H9 (cell line): ENCODE data around the gene CCDC141. TPM values are rescaled to one million over a fixed set of nuclear protein-coding genes. Genes with fewer than 3 reads are reported as not detected.

Experiments
- DNase-seq: peaks from one replicate; pipeline ENCODE4 v3.0.0-alpha.2; 2017
- H2AFZ ChIP-seq: one replicate; pipeline ENCODE4 v1.6.1; 2013; ENCODE audit warnings: mild to moderate bottlenecking, low read length, control low read depth, moderate library complexity
- H2AK5ac ChIP-seq: 2 replicates; pipeline ENCODE4 v1.6.1; 2013; ENCODE audit warnings: low read length, control low read depth, mixed read lengths; ENCODE audit not compliant: insufficient read length
- H2BK120ac ChIP-seq: one replicate; pipeline ENCODE4 v1.6.1; 2013; ENCODE audit warnings: low read depth, mild to moderate bottlenecking, low read length, control low read depth, inconsistent platforms; ENCODE audit not compliant: poor library complexity, severe bottlenecking
- H2BK12ac ChIP-seq: 2 replicates; pipeline ENCODE4 v1.6.1; 2013; ENCODE audit warnings: low read length, control low read depth, mixed read lengths, low read depth; ENCODE audit not compliant: insufficient read length
- H2BK15ac ChIP-seq: 2 replicates; pipeline ENCODE4 v1.6.1; 2013; ENCODE audit warnings: low read depth, low read length, control low read depth
- H2BK20ac ChIP-seq: one replicate; pipeline ENCODE4 v1.6.1; 2013; ENCODE audit warnings: low read depth, mild to moderate bottlenecking, low read length, control low read depth, inconsistent platforms; ENCODE audit not compliant: poor library complexity, severe bottlenecking
- H2BK5ac ChIP-seq: 2 replicates; pipeline ENCODE4 v1.6.1; 2013; ENCODE audit warnings: low read length, control low read depth, mixed read lengths; ENCODE audit not compliant: insufficient read length
- H3K14ac ChIP-seq: 2 replicates; pipeline ENCODE4 v1.6.1; 2013; ENCODE audit warnings: low read length, control low read depth; ENCODE audit not compliant: insufficient read depth
- H3K18ac ChIP-seq: 2 replicates; pipeline ENCODE4 v1.6.1; 2013; ENCODE audit warnings: low read depth, mild to moderate bottlenecking, mixed read lengths, low read length, control low read depth; ENCODE audit not compliant: insufficient read length
- H3K23ac ChIP-seq: 2 replicates; pipeline ENCODE4 v1.6.1; 2013; ENCODE audit warnings: low read length, control low read depth, mixed read lengths, low read depth; ENCODE audit not compliant: insufficient read length
- H3K23me2 ChIP-seq: 2 replicates; pipeline ENCODE4 v1.6.1; 2013; ENCODE audit warnings: low read depth, mild to moderate bottlenecking, mixed read lengths, low read length, control low read depth; ENCODE audit not compliant: insufficient read length, poor library complexity, severe bottlenecking
- H3K27ac ChIP-seq: 2 replicates; pipeline ENCODE4 v1.5.1; 2013; ENCODE audit warnings: low read length, control low read depth, mixed read lengths, low read depth; ENCODE audit not compliant: insufficient read length
- H3K27me3 ChIP-seq: 2 replicates; pipeline ENCODE4 v1.6.1; 2013; ENCODE audit warnings: low read length, control low read depth, inconsistent platforms; ENCODE audit not compliant: insufficient read depth
- H3K4ac ChIP-seq: 2 replicates; pipeline ENCODE4 v1.6.1; 2013; ENCODE audit warnings: low read depth, mild to moderate bottlenecking, control low read depth, inconsistent platforms, low read length, moderate library complexity
- H3K4me1 ChIP-seq: 2 replicates; pipeline ENCODE4 v1.6.1; 2013; ENCODE audit warnings: low read length, control low read depth, inconsistent platforms; ENCODE audit not compliant: insufficient read depth
- H3K4me2 ChIP-seq: 2 replicates; pipeline ENCODE4 v1.6.1; 2013; ENCODE audit warnings: low read length, control low read depth, mixed read lengths; ENCODE audit not compliant: insufficient read length, insufficient read depth
- H3K56ac ChIP-seq: 2 replicates; pipeline ENCODE4 v1.6.1; 2013; ENCODE audit warnings: low read depth, mild to moderate bottlenecking, mixed read lengths, low read length, control low read depth; ENCODE audit not compliant: insufficient read length
- H3K79me1 ChIP-seq: 2 replicates; pipeline ENCODE4 v1.6.1; 2013; ENCODE audit warnings: low read depth, mild to moderate bottlenecking, moderate library complexity, low read length, control low read depth, inconsistent platforms; ENCODE audit not compliant: insufficient read depth, poor library complexity, severe bottlenecking
- H3K79me2 ChIP-seq: 2 replicates; pipeline ENCODE4 v1.6.1; 2013; ENCODE audit warnings: low read length, control low read depth, inconsistent platforms; ENCODE audit not compliant: insufficient read depth
- H3K9ac ChIP-seq: 2 replicates; pipeline ENCODE4 v1.6.1; 2013; ENCODE audit warnings: low read length, control low read depth, mixed read lengths; ENCODE audit not compliant: insufficient read length; ENCODE audit errors: extremely low read depth
- H3K9me3 ChIP-seq: one replicate; pipeline ENCODE4 v1.6.1; 2013; ENCODE audit warnings: low read depth, low read length, inconsistent platforms; ENCODE audit not compliant: control insufficient read depth
- H3T11ph ChIP-seq: one replicate; pipeline ENCODE4 v1.6.1; 2013; ENCODE audit warnings: mild to moderate bottlenecking, low read length, control low read depth, inconsistent platforms
- H4K20me1 ChIP-seq: one replicate; pipeline ENCODE4 v1.6.1; 2013; ENCODE audit not compliant: control insufficient read depth, insufficient read length, insufficient read depth
- H4K5ac ChIP-seq: 2 replicates; pipeline ENCODE4 v1.6.1; 2013; ENCODE audit warnings: low read depth, mild to moderate bottlenecking, mixed read lengths, low read length, control low read depth; ENCODE audit not compliant: insufficient read length
- H4K8ac ChIP-seq: replicated peaks from 2 replicates; pipeline ENCODE4 v1.6.1; 2013; ENCODE audit warnings: low read length, control low read depth, mixed read lengths, low read depth; ENCODE audit not compliant: insufficient read length
- H4K91ac ChIP-seq: 2 replicates; pipeline ENCODE4 v1.6.1; 2013; ENCODE audit warnings: low read depth, mild to moderate bottlenecking, moderate library complexity, mixed read lengths, low read length, control low read depth; ENCODE audit not compliant: insufficient read length
- H3K27ac Mint-ChIP-seq, 3 experiments: 2 replicates in 2 of 3; 3 replicates in 1 of 3; pipeline ENCODE4 v1.8.0; 2020 to 2021; ENCODE audit warnings: mixed read lengths in 3 of 3, mild to moderate bottlenecking in 1 of 3, moderate library complexity in 1 of 3
- H3K27me3 Mint-ChIP-seq: 2 replicates; pipeline ENCODE4 v1.8.0; 2021; ENCODE audit warnings: low read depth, mild to moderate bottlenecking, moderate library complexity, mixed read lengths
- H3K36me3 Mint-ChIP-seq, 3 experiments: 2 replicates in 2 of 3; 3 replicates in 1 of 3; pipeline ENCODE4 v1.8.0; 2020 to 2021; ENCODE audit warnings: low read depth in 3 of 3, mixed read lengths in 3 of 3; ENCODE audit not compliant: insufficient read depth in 1 of 3
- H3K4me1 Mint-ChIP-seq, 2 experiments: 2 replicates each; pipeline ENCODE4 v1.8.0; 2020; ENCODE audit warnings: mixed read lengths in 2 of 2
- H3K4me3 Mint-ChIP-seq, 2 experiments: 2 replicates in 1 of 2; 3 replicates in 1 of 2; pipeline ENCODE4 v1.8.0; 2020 to 2021; ENCODE audit warnings: mild to moderate bottlenecking in 2 of 2, mixed read lengths in 2 of 2, moderate library complexity in 1 of 2
- H3K9me3 Mint-ChIP-seq, 2 experiments: 2 replicates in 1 of 2; 3 replicates in 1 of 2; pipeline ENCODE4 v1.8.0; 2020; ENCODE audit warnings: mild to moderate bottlenecking in 2 of 2, mixed read lengths in 2 of 2, moderate library complexity in 1 of 2
- CTCF ChIP-seq: fragments of 200-600 bp; sonication (generic); conservative IDR thresholded peaks from 3 replicates; pipeline ENCODE4 v1.8.0; 2021; ENCODE audit warnings: antibody characterized with exemption, mild to moderate bottlenecking
- WGBS: extraction: QIAGEN DNeasy Blood & Tissue Kit; methylation state at CpG from one replicate; pipeline ENCODE4 v1.1.7; 2013; ENCODE audit warnings: missing lambda C conversion rate, low lambda C conversion rate, mixed read lengths; ENCODE audit not compliant: insufficient read length; ENCODE audit errors: extremely low coverage; 5-methylcytosine and 5-hydroxymethylcytosine counted together
- total RNA-seq: library from RNA; stranded (reverse); gene quantifications from 2 replicates; pipeline ENCODE4 v1.2.1, GENCODE V29; 2021

Gene CCDC141
- total RNA-seq, 1 experiment from 2014 or later, result 1.0 TPM

GRCh38 chr2:178787934-178788333 is 262.0 kb downstream of the CCDC141 start:
- no peak overlapping the region for H3K56ac ChIP-seq
- Mint-ChIP-seq H3K4me1 (peaks cover 5 to 7% of the 10 kb centered on the region in 2 experiments; a peak in 3 of 4 replicates), H3K36me3 (no peaks in the 10 kb centered on the region), H3K27ac (no peak overlapping the region; a peak in 1 of 7 replicates), H3K27me3 (no peaks in the 10 kb centered on the region), H3K9me3 (no peaks in the 10 kb centered on the region), H3K4me3 (no peak overlapping the region)
- no peak overlapping the region for H4K5ac ChIP-seq
- H4K20me1 ChIP-seq, result no peaks in the 10 kb centered on the region
- no peaks in the 10 kb centered on the region for H3K79me1 ChIP-seq
- no peaks in the 10 kb centered on the region for H3K23me2 ChIP-seq
- H3K27ac ChIP-seq, result no peak overlapping the region
- no peak overlapping the region for H3K18ac ChIP-seq
- no peak overlapping the region for H2AFZ ChIP-seq
- no CpG with 5 or more reads among the region's 5 CpGs for WGBS
- H3K9me3 ChIP-seq, result no peaks in the 10 kb centered on the region
- no peaks in the 10 kb centered on the region for H3K27me3 ChIP-seq
- H3K4me1 ChIP-seq, result peaks cover 5% of the 10 kb centered on the region; the same call in 1 of the 2 replicates
- H2BK20ac ChIP-seq, result no peak overlapping the region
- H3K79me2 ChIP-seq, result no peaks in the 10 kb centered on the region
- no peak overlapping the region for H3T11ph ChIP-seq
- no peak overlapping the region for H4K8ac ChIP-seq
- no peak for TF ChIP-seq CTCF
- no peak overlapping the region for H4K91ac ChIP-seq
- DNase-seq, result no peak
- no peak overlapping the region for H2BK120ac ChIP-seq
- no peak overlapping the region for H2BK12ac ChIP-seq
- no peak overlapping the region for H2BK15ac ChIP-seq
- no peak overlapping the region for H2BK5ac ChIP-seq
- no peak overlapping the region for H3K4me2 ChIP-seq
- H3K4ac ChIP-seq, result no peak overlapping the region
- H2AK5ac ChIP-seq, result no peak overlapping the region
- no peak overlapping the region for H3K9ac ChIP-seq
- no peak overlapping the region for H3K23ac ChIP-seq
- H3K14ac ChIP-seq, result no peak overlapping the region
